Small intestine (tissue), 7 donors: Measurements from ENCODE around the gene CHRNA4. TPM values are rescaled to one million over a fixed set of nuclear protein-coding genes. Genes with fewer than 3 reads are reported as not detected.
A peak's percentile ranks its signal among the peaks of the same experiment; 100 is the strongest.

Source experiments
- DNase-seq, 2 donors: peaks; one replicate each; pipeline versions ENCODE4 v3.0.0 to v3.0.0-alpha.2; 2013
- FAIRE-seq: peaks from 2 replicates; lab custom pipeline; 2012; peaks lifted over from hg19 to GRCh38; lab: Jason Lieb, UNC
- H3K27ac ChIP-seq, 3 donors: one replicate each; pipeline ENCODE4 v1.5.1; 2013; ENCODE audit warnings: low read length in 2 of 3, mild to moderate bottlenecking in 2 of 3, control low read depth in 1 of 3, inconsistent platforms in 1 of 3, low read depth in 1 of 3, moderate library complexity in 1 of 3
- H3K27me3 ChIP-seq, 3 donors: one replicate each; pipeline ENCODE4 v1.6.1; 2013; ENCODE audit warnings: low read length in 3 of 3, inconsistent platforms in 1 of 3; ENCODE audit not compliant: control insufficient read depth in 3 of 3, insufficient read depth in 3 of 3
- H3K36me3 ChIP-seq, 3 donors: one replicate each; pipeline ENCODE4 v1.6.1; 2013; ENCODE audit warnings: low read length in 3 of 3, inconsistent platforms in 1 of 3, low read depth in 1 of 3, mild to moderate bottlenecking in 1 of 3, moderate library complexity in 1 of 3; ENCODE audit not compliant: control insufficient read depth in 3 of 3, insufficient read depth in 2 of 3
- H3K4me1 ChIP-seq, 3 donors: one replicate each; pipeline ENCODE4 v1.6.1; 2013; ENCODE audit warnings: low read length in 2 of 3, inconsistent platforms in 1 of 3, low read depth in 1 of 3, mild to moderate bottlenecking in 1 of 3, moderate library complexity in 1 of 3; ENCODE audit not compliant: control insufficient read depth in 3 of 3, insufficient read depth in 2 of 3
- H3K4me3 ChIP-seq, 3 donors: one replicate each; pipeline ENCODE4 v1.5.1; 2013; ENCODE audit warnings: low read length in 3 of 3, control low read depth in 1 of 3, inconsistent platforms in 1 of 3, low read depth in 1 of 3, mild to moderate bottlenecking in 1 of 3, moderate library complexity in 1 of 3
- H3K9me3 ChIP-seq, 2 donors: one replicate each; pipeline ENCODE4 v1.6.1; 2013; ENCODE audit warnings: low read depth in 1 of 2, low read length in 1 of 2; ENCODE audit not compliant: control insufficient read depth in 2 of 2, insufficient read depth in 1 of 2
- WGBS, 3 donors: extraction: QIAGEN DNeasy Blood & Tissue Kit; methylation state at CpG; one replicate each; pipeline ENCODE4 v1.1.7; 2013; 5-methylcytosine and 5-hydroxymethylcytosine counted together
- polyA plus RNA-seq, 4 donors: library from polyadenylated mRNA; stranded (reverse) in 3 of 4; unstranded in 1 of 4; fragments of 200-250 nt in 3 of 4; fragments of 120-200 nt in 1 of 4; gene quantifications; one replicate each; pipeline versions ENCODE4 v1.2.1 to v1.2.3, GENCODE V29; 2013
- donor health status: healthy with polysubstance abuse.
- donor health status: control.
- donor health status: control.
- donor health status: Bipolar disorder and iron deficiency.
- donor health status: healthy.

CHRNA4 gene
- polyA plus RNA-seq, 4 donors, result 0.01 to 0.87 TPM; not detected in 2

GRCh38 chr20:63332488-63333240, 28.5 kb downstream of the CHRNA4 start:
- 82 to 87% (median 86%) methylated on average over 21 to 22 of the region's 22 CpGs for WGBS, 3 donors
- no peak overlapping the region for H3K27ac ChIP-seq
- peaks cover 0 to 4% (median 1%) of the 10 kb centered on the region in 3 donors for H3K27me3 ChIP-seq
- no peaks in the 10 kb centered on the region for H3K36me3 ChIP-seq
- no peak overlapping the region for H3K4me3 ChIP-seq
- H3K4me1 ChIP-seq, result peaks cover 0 to 7% (median 0%) of the 10 kb centered on the region in 3 donors
- peaks cover 0 to 8% of the 10 kb centered on the region in 2 donors for H3K9me3 ChIP-seq
- FAIRE-seq (no peak), DNase-seq (no peak)

GRCh38 chr20:63331741-63332400, 29.3 kb downstream of the CHRNA4 start:
- FAIRE-seq, result no peak
- Histone ChIP-seq H3K27me3 (peaks cover 0 to 4% (median 0%) of the 10 kb centered on the region in 3 donors), H3K36me3 (no peaks in the 10 kb centered on the region), H3K27ac (no peak overlapping the region), H3K4me1 (peaks cover 0 to 7% (median 0%) of the 10 kb centered on the region in 3 donors), H3K9me3 (peaks cover 0 to 8% of the 10 kb centered on the region in 2 donors), H3K4me3 (no peak overlapping the region)
- 88 to 95% (median 92%) methylated on average over 8 of the region's 8 CpGs for WGBS, 3 donors
- DNase-seq, result no peak

GRCh38 chr20:63330940-63331339, 30.2 kb downstream of the CHRNA4 start:
- DNase-seq, result peak in 1 of 2 donors; percentile 69
- no peak overlapping the region for H3K27ac ChIP-seq
- H3K4me3 ChIP-seq, result no peak overlapping the region
- H3K27me3 ChIP-seq, result peaks cover 0 to 4% (median 0%) of the 10 kb centered on the region in 3 donors
- FAIRE-seq, result no peak
- H3K4me1 ChIP-seq, result peaks cover 0 to 7% (median 0%) of the 10 kb centered on the region in 3 donors
- WGBS, 3 donors, result 16 to 56% (median 42%) methylated on average over 11 to 13 of the region's 13 CpGs
- peaks cover 0 to 8% of the 10 kb centered on the region in 2 donors for H3K9me3 ChIP-seq
- H3K36me3 ChIP-seq, result no peaks in the 10 kb centered on the region

GRCh38 chr20:63330084-63330760, 30.9 kb downstream of the CHRNA4 start:
- Histone ChIP-seq H3K36me3 (no peaks in the 10 kb centered on the region), H3K27ac (no peak overlapping the region), H3K4me3 (no peak overlapping the region), H3K9me3 (peaks cover 0 to 8% of the 10 kb centered on the region in 2 donors), H3K4me1 (peaks cover 0 to 7% (median 0%) of the 10 kb centered on the region in 3 donors), H3K27me3 (peaks cover 0 to 4% (median 0%) of the 10 kb centered on the region in 3 donors)
- WGBS, 3 donors, result 67 to 82% (median 74%) methylated on average over 20 of the region's 20 CpGs
- DNase-seq, result no peak
- FAIRE-seq, result no peak

GRCh38 chr20:63329331-63330083, 31.6 kb downstream of the CHRNA4 start:
- DNase-seq, result no peak
- H3K9me3 ChIP-seq, result peaks cover 0 to 8% of the 10 kb centered on the region in 2 donors
- H3K27me3 ChIP-seq, result peaks cover 0 to 4% (median 0%) of the 10 kb centered on the region in 3 donors
- 66 to 84% (median 75%) methylated on average over 17 to 18 of the region's 18 CpGs for WGBS, 3 donors
- no peak for FAIRE-seq
- H3K27ac ChIP-seq, result no peak overlapping the region
- H3K4me3 ChIP-seq, result no peak overlapping the region
- H3K4me1 ChIP-seq, result peaks cover 0 to 7% (median 0%) of the 10 kb centered on the region in 3 donors
- no peaks in the 10 kb centered on the region for H3K36me3 ChIP-seq

GRCh38 chr20:63328718-63329275, 32.4 kb downstream of the CHRNA4 start:
- no peak for DNase-seq
- 59 to 68% (median 66%) methylated on average over 20 to 21 of the region's 21 CpGs for WGBS, 3 donors
- Histone ChIP-seq H3K4me3 (no peak overlapping the region), H3K27me3 (peaks cover 0 to 4% (median 0%) of the 10 kb centered on the region in 3 donors), H3K27ac (no peak overlapping the region), H3K9me3 (peaks cover 0 to 8% of the 10 kb centered on the region in 2 donors), H3K36me3 (no peaks in the 10 kb centered on the region), H3K4me1 (peaks cover 0 to 7% (median 0%) of the 10 kb centered on the region in 3 donors)
- FAIRE-seq, result no peak

GRCh38 chr20:63328026-63328700, 33.0 kb downstream of the CHRNA4 start:
- WGBS, 3 donors, result 70 to 77% (median 74%) methylated on average over 20 of the region's 20 CpGs
- peaks cover 0 to under 1% (median 0%) of the 10 kb centered on the region in 3 donors for H3K27me3 ChIP-seq
- DNase-seq (no peak), FAIRE-seq (no peak)
- peaks cover 0 to 8% of the 10 kb centered on the region in 2 donors for H3K9me3 ChIP-seq
- H3K27ac ChIP-seq, result no peak overlapping the region
- H3K4me1 ChIP-seq, result peaks cover 0 to 7% (median 0%) of the 10 kb centered on the region in 3 donors
- no peaks in the 10 kb centered on the region for H3K36me3 ChIP-seq
- no peak overlapping the region for H3K4me3 ChIP-seq
